ENCODE measurements around the gene CD19.

The CD19 gene

DNA sequence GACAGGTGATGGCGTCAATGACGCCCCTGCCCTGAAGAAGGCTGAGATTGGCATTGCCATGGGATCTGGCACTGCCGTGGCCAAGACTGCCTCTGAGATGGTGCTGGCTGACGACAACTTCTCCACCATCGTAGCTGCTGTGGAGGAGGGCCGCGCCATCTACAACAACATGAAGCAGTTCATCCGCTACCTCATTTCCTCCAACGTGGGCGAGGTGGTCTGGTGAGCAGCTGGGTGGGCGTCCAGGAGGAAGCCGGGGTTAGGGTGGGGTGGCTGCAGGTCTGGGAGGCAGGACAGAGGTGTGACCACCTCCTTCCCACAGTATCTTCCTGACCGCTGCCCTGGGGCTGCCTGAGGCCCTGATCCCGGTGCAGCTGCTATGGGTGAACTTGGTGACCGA is 29.9 kb upstream of the CD19 start:
- TF ChIP-seq, protein P1, sequence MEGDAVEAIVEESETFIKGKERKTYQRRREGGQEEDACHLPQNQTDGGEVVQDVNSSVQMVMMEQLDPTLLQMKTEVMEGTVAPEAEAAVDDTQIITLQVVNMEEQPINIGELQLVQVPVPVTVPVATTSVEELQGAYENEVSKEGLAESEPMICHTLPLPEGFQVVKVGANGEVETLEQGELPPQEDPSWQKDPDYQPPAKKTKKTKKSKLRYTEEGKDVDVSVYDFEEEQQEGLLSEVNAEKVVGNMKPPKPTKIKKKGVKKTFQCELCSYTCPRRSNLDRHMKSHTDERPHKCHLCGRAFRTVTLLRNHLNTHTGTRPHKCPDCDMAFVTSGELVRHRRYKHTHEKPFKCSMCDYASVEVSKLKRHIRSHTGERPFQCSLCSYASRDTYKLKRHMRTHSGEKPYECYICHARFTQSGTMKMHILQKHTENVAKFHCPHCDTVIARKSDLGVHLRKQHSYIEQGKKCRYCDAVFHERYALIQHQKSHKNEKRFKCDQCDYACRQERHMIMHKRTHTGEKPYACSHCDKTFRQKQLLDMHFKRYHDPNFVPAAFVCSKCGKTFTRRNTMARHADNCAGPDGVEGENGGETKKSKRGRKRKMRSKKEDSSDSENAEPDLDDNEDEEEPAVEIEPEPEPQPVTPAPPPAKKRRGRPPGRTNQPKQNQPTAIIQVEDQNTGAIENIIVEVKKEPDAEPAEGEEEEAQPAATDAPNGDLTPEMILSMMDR (IDR thresholded peaks at IDR 0.05; ENCODE audit: insufficient read depth, missing control alignments), result no peak
- FAIRE-seq, result no peak
- no peak for DNase-seq (ENCODE audit: insufficient read length, low spot score)

- TF ChIP-seq, protein P1 (IDR thresholded peaks at IDR 0.05; ENCODE audit: insufficient read depth, missing control alignments), result no peak
- FAIRE-seq, result no peak
- DNase-seq (ENCODE audit: insufficient read length, low spot score), result no peak
Observed at GRCh38 chr16:28902909-28903308, 28.9 kb upstream of the CD19 start.

DNA sequence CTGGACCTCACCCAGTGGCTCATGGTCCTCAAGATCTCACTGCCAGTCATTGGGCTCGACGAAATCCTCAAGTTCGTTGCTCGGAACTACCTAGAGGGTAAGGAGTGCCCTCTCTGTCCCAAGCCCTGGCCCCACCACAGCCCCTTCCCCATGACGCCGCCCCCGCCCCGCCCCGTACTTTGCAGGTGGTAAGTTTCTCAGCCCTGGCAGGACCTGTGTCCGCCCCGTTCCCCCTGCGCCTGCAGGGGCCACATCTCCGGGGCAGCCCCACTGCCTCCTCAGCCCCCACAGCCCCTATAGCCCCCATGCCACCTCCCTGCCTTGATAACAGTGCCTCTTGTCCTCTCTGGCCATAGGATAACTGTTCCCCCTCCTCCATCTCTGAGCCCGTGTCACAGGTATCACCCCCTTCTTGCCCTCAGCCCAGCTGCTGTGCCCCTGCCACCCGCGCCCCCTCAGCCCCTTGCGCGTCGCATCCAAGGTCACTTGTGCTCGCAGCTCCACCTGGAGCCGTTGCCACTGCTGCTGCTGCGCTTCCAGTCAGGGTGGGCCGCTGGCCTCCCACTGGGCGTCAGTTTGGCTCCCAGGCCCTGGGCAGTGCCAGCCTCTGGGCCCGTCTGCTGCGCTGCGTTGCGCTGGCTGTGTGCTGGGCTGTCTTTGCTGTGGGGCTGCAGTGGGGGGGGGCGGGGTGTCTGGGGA is 28.3 kb upstream of the CD19 start:
- TF ChIP-seq, protein P1 (IDR thresholded peaks at IDR 0.05; ENCODE audit: insufficient read depth, missing control alignments), result no peak
- no peak for DNase-seq (ENCODE audit: insufficient read length, low spot score)
- no peak for FAIRE-seq

DNA sequence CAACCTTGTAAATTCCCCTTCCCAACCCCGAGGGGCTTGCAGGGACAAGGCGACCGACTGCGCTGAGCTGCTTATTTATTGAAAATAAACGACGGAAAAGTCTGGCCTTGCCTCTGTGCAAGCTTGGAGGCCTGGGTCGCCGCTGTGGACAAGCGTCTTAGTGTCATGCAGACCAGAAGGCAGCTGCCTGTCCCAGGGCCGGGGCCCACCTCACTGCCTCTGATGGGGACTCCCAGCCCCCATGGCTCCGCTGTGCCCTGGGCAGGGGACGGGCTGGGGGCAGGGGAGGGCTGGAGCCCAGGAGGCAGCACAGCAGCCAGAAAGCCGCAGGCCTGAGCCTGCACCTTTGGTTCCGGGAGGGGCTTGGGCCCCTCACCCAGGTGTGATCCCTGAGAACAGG is 27.4 kb upstream of the CD19 start:
- TF ChIP-seq, protein P1 (IDR thresholded peaks at IDR 0.05; ENCODE audit: insufficient read depth, missing control alignments), result no peak
- no peak for FAIRE-seq
- no peak for DNase-seq (ENCODE audit: insufficient read length, low spot score)

DNA sequence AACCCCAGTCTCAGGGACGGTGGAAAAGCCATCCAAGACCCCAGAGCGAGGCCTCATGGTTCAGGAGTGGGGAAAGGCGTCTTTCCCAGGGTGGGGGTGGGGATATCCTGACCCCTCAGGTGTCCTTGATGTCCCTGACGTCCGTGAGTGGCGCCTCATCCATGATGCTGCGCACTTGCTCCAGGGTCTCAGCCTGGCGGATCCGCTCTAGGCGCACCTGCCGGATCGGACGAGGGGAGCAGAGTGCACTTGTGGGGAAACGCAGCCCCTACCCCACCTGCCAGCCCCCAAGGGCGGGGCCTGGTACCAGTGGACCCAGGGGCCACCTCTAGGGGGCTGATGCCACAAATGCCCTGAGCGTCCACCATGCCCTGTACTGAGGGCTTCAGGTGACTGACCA is 26.9 kb upstream of the CD19 start:
- FAIRE-seq, result no peak
- no peak for DNase-seq (ENCODE audit: insufficient read length, low spot score)
- TF ChIP-seq, protein P1 (IDR thresholded peaks at IDR 0.05; ENCODE audit: insufficient read depth, missing control alignments), result no peak

DNA sequence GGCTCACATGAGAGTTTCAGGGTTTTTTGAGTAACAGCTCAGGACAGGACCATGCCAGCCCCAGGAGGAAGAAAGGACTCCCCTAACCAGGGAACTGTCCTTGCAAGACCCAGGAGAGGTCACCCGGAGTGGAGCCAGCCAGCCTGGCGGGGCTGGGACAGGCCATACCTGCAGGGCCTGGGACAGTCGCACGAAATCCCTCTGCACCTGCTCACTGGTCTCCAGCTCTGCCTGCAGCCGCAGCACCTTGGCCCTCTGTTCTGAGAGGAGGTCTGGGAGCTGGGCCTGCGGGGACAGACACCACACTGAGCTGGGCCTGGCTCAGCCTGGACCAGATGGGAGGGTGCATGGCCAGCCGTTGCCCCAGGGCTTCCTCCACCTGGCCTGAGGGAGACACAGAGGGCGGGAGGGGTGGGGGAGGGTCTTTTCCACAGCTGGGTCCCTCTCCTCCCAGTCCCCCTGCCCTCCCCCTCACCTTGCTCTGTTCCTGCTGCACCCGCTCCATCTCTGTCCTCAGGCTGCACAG is 26.5 kb upstream of the CD19 start:
- FAIRE-seq (no peak), DNase-seq (ENCODE audit: insufficient read length, low spot score) (no peak)
- TF ChIP-seq, protein P1 (IDR thresholded peaks at IDR 0.05; ENCODE audit: insufficient read depth, missing control alignments), result no peak

- DNase-seq (ENCODE audit: insufficient read length, low spot score), result no peak
- TF ChIP-seq, protein P1 (IDR thresholded peaks at IDR 0.05; ENCODE audit: insufficient read depth, missing control alignments), result no peak
- FAIRE-seq, result no peak
Observed at GRCh38 chr16:28905800-28906372, 25.9 kb upstream of the CD19 start.

Data from D721Med (cell line).